IPS-18c (cell line): ENCODE measurements around the gene COL2A1.

Source experiments
- H3K4me3 ChIP-seq: 2 replicates; pipeline ENCODE4 v1.7.0; 2013; ENCODE audit warnings: low read depth, mild to moderate bottlenecking, low read length, moderate library complexity; ENCODE audit not compliant: insufficient read depth
- H3K9me3 ChIP-seq: one replicate; pipeline ENCODE4 v1.6.1; 2013; ENCODE audit warnings: mild to moderate bottlenecking, low read length, moderate library complexity; ENCODE audit not compliant: control insufficient read depth, insufficient read depth

COL2A1 gene

GRCh38 chr12:48004053-48004941 is at the start of gene COL2A1:
COL2A1 (minus strand) TSS chr12:48004476; CDS start chr12:48004321, 155 bp downstream.
- H3K9me3 ChIP-seq = no peaks in the 10 kb centered on the region
- H3K4me3 ChIP-seq = peak within 1 kb of the TSS; percentile 42

- no peaks in the 10 kb centered on the region for H3K9me3 ChIP-seq
- no peak overlapping the region for H3K4me3 ChIP-seq
Measured at GRCh38 chr12:48053883-48054282, 49.6 kb upstream of the COL2A1 start.

- Histone ChIP-seq H3K9me3 (no peaks in the 10 kb centered on the region), H3K4me3 (no peak overlapping the region)
Measured at GRCh38 chr12:48053122-48053521, 48.8 kb upstream of the COL2A1 start.

GRCh38 chr12:48051681-48052080 is 47.4 kb upstream of the COL2A1 start:
- Histone ChIP-seq H3K9me3 (no peaks in the 10 kb centered on the region), H3K4me3 (no peak overlapping the region)

DNA sequence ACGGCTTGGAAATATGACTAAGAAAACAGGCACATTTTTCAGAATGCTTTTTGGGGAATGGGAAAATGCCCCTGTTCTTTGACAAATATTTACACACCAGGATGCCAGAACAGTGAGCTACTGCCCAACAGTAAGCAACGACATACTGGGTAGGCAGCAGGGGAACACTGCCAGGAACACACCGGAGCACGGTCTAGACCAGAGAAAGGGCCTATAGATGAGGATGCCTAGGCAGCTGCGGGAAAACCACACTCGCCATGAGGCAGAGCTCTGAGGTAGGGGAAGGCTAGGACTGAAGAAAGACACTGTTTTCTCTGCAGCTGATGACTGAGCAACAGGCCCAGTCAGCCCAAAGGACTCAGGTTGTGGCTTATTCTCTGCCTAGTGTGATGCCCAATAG is 45.9 kb upstream of the COL2A1 start:
- no peaks in the 10 kb centered on the region for H3K9me3 ChIP-seq
- no peak overlapping the region for H3K4me3 ChIP-seq

GRCh38 chr12:48045965-48046518 is 41.8 kb upstream of the COL2A1 start:
- Histone ChIP-seq H3K9me3 (no peaks in the 10 kb centered on the region), H3K4me3 (no peak overlapping the region)

- no peaks in the 10 kb centered on the region for H3K9me3 ChIP-seq
- H3K4me3 ChIP-seq = no peak overlapping the region
Measured at GRCh38 chr12:48045061-48045846, 41.0 kb upstream of the COL2A1 start.

GRCh38 chr12:48044396-48044795 is 40.1 kb upstream of the COL2A1 start:
- Histone ChIP-seq H3K4me3 (no peak overlapping the region), H3K9me3 (no peaks in the 10 kb centered on the region)

GRCh38 chr12:48043771-48044170 is 39.5 kb upstream of the COL2A1 start:
- no peak overlapping the region for H3K4me3 ChIP-seq

GRCh38 chr12:48041591-48042423 is 37.5 kb upstream of the COL2A1 start:
- H3K4me3 ChIP-seq = no peak overlapping the region
- no peaks in the 10 kb centered on the region for H3K9me3 ChIP-seq

More at GRCh38 chr12:48043771-48044170, 39.5 kb upstream of the COL2A1 start:
- H3K9me3 ChIP-seq = no peaks in the 10 kb centered on the region

- Histone ChIP-seq H3K4me3 (no peak overlapping the region), H3K9me3 (no peaks in the 10 kb centered on the region)
Measured at GRCh38 chr12:48040354-48040753, 36.1 kb upstream of the COL2A1 start.

DNA sequence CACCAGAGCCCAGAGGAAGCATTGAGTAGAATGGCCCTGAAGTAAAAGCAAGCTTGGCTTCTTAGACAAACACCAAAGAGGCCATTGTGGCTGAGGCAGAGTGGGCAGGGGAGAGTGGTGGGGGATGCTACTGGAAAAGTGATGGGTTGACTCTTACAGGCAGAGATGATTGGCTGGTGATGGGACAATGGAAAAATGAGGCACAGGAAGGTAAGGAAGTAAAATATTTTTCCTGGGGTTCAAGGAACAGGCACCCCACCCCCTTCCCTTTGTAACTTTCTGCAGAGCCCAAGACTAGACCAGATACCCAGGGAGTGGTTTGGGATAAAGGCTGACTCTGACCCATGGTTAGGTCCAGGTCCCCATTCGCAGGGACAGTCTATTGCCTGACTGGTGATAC is 34.9 kb upstream of the COL2A1 start:
- H3K9me3 ChIP-seq = no peaks in the 10 kb centered on the region
- H3K4me3 ChIP-seq = no peak overlapping the region

DNA sequence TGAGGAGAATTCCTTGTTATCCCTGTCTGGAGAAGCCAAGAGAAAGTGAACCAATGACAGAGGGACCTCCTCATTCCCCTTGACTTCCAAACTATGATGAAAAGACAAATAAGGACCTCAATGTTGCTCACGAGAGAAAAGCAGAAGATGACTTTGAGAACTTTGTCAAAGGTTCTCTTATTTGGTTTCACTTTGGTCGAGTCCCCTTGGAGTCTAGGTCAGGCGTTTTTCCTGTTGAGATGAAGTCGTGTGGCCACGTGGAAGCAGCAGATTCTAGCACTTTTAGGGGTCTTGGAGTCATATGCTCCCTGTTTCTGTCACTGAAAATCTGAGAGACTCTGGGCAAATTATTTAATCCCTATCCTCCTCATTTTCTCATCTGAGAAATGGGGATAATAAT is 33.8 kb upstream of the COL2A1 start:
- H3K9me3 ChIP-seq = no peaks in the 10 kb centered on the region
- peak overlapping the region; percentile 32 for H3K4me3 ChIP-seq

GRCh38 chr12:48037267-48037915 is 33.1 kb upstream of the COL2A1 start:
- Histone ChIP-seq H3K9me3 (no peaks in the 10 kb centered on the region), H3K4me3 (peak overlapping the region; percentile 34)

- H3K4me3 ChIP-seq = peak overlapping the region; percentile 34; the same call in 1 of the 2 replicates
- H3K9me3 ChIP-seq = no peaks in the 10 kb centered on the region
Measured at GRCh38 chr12:48036818-48037217, 32.5 kb upstream of the COL2A1 start.
